ENCODE measurements around the gene RITA1. TPM values are rescaled to one million over a fixed set of nuclear protein-coding genes. Genes with fewer than 3 reads are reported as not detected.
"Not testable (repeated sequence)": the region's sequence is repeated elsewhere in the genome, so short reads cannot be mapped to it uniquely, and the experiment has no call there.

Gene RITA1
- total and polyA plus RNA-seq, 2 experiments from 2014 or later = 16.1 to 26.9 TPM

DNA sequence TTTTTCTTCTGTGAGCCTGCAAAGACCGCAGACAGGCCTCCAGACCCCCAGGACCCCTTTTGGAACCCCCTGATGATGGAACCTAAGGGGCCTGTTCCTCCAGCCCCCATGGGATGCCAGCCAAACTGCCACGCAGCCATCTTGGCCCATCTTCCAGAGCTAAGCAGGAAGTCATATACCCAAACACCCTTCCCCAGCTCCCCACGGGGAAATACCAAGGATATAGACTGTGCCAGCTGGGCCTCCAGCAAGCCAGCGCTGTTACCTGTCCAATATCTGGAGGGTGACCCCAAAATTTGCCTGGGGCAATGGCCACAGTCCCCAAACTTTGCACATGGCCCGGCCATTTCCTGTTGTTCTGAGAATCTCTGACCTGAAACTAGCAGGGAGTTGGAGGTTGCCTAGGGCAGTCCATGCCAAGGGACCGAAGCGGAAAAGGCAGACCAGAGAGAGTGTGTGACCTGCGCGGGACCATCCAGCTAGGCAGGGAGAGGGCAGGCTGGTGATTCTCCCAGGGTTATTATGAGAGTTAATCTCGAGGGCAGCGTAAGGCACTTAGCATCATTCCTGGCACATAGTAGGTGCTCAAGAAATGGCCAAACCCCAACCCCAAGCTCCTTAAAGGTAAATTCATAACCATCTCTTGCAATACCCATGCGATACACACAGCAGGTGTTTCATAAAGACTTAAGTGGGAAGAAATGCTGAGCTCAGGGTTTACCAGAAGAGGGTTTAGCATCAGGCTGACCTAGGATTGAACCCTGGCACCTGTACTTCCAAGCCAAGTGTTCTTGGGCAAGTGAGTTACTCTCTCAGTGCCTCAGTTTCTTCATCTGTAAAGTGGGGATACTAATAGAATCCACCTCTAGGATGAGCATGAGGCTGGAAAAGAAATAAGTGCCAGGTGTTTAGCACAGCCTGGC is 47.4 kb upstream of the RITA1 start:
- H3K9me2 ChIP-seq (replicated peaks; ENCODE audit: insufficient read depth) = no peaks in the 10 kb centered on the region
- no peak overlapping the region for H3K4me2 ChIP-seq
- H3K4me3 ChIP-seq = no peak overlapping the region
- H3K79me2 ChIP-seq = no peaks in the 10 kb centered on the region
- H3K36me3 ChIP-seq (replicated peaks; ENCODE audit: insufficient read depth, low read depth) = no peaks in the 10 kb centered on the region
- no peaks in the 10 kb centered on the region for H3K9me3 ChIP-seq (ENCODE audit: low read depth)
- H3K4me1 ChIP-seq (ENCODE audit: insufficient read depth) = no peaks in the 10 kb centered on the region
- H3K27me3 ChIP-seq = peaks cover 29% of the 10 kb centered on the region
- H2AFZ ChIP-seq = no peak overlapping the region
- 92% methylated on average over 12 of the region's 12 CpGs for WGBS (ENCODE audit: low lambda C conversion rate, missing lambda C conversion rate)
- H4K20me1 ChIP-seq (ENCODE audit: insufficient read depth, poor library complexity, severe bottlenecking) = no peaks in the 10 kb centered on the region
- no peak overlapping the region for H3K27ac ChIP-seq
- TF ChIP-seq EZH2 (IDR thresholded peaks at IDR 0.05; ENCODE audit: borderline replicate concordance) (no peak), EZH2phosphoT487 (IDR thresholded peaks at IDR 0.05; ENCODE audit: low read depth, severe bottlenecking, unreplicated experiment) (no peak)
- TF ChIP-seq, protein P1, sequence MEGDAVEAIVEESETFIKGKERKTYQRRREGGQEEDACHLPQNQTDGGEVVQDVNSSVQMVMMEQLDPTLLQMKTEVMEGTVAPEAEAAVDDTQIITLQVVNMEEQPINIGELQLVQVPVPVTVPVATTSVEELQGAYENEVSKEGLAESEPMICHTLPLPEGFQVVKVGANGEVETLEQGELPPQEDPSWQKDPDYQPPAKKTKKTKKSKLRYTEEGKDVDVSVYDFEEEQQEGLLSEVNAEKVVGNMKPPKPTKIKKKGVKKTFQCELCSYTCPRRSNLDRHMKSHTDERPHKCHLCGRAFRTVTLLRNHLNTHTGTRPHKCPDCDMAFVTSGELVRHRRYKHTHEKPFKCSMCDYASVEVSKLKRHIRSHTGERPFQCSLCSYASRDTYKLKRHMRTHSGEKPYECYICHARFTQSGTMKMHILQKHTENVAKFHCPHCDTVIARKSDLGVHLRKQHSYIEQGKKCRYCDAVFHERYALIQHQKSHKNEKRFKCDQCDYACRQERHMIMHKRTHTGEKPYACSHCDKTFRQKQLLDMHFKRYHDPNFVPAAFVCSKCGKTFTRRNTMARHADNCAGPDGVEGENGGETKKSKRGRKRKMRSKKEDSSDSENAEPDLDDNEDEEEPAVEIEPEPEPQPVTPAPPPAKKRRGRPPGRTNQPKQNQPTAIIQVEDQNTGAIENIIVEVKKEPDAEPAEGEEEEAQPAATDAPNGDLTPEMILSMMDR (IDR thresholded peaks at IDR 0.05; ENCODE audit: poor library complexity) = no peak
- no peak for DNase-seq (ENCODE audit: low spot score)

DNA sequence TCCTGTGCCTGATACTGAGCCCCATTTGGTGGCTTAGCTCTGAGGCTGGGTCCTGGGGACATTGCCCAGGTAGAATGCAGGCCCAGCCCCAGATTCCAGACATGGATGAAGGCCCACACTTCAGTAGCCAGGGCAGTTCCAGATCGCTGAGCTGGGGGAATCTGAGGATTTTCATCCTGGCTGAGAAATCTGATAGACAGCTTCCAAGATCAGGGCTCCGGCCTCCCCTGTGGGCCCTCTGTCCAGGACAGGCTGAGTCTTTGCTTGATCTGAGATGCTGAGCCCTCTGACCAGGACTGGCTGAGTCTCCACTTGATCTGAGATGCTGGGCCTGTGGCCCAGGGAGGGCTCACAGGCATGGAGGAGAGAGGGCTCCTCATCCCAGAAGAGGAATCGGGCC is 46.7 kb upstream of the RITA1 start:
- Histone ChIP-seq H3K9me2 (replicated peaks; ENCODE audit: insufficient read depth) (no peaks in the 10 kb centered on the region), H3K36me3 (replicated peaks; ENCODE audit: insufficient read depth, low read depth) (no peaks in the 10 kb centered on the region), H3K27ac (no peak overlapping the region), H3K79me2 (no peaks in the 10 kb centered on the region), H3K4me1 (ENCODE audit: insufficient read depth) (no peaks in the 10 kb centered on the region), H3K4me2 (no peak overlapping the region), H2AFZ (no peak overlapping the region), H3K9me3 (ENCODE audit: low read depth) (no peaks in the 10 kb centered on the region), H3K4me3 (no peak overlapping the region), H4K20me1 (ENCODE audit: insufficient read depth, poor library complexity, severe bottlenecking) (no peaks in the 10 kb centered on the region), H3K27me3 (peaks cover 25% of the 10 kb centered on the region)
- no peak for TF ChIP-seq EZH2 (IDR thresholded peaks at IDR 0.05; ENCODE audit: borderline replicate concordance)
- TF ChIP-seq EZH2phosphoT487 (IDR thresholded peaks at IDR 0.05; ENCODE audit: low read depth, severe bottlenecking, unreplicated experiment) = no peak
- TF ChIP-seq, protein P1 (IDR thresholded peaks at IDR 0.05; ENCODE audit: poor library complexity) = no peak
- no peak for DNase-seq (ENCODE audit: low spot score)
- 68% methylated on average over 3 of the region's 3 CpGs for WGBS (ENCODE audit: low lambda C conversion rate, missing lambda C conversion rate)

DNA sequence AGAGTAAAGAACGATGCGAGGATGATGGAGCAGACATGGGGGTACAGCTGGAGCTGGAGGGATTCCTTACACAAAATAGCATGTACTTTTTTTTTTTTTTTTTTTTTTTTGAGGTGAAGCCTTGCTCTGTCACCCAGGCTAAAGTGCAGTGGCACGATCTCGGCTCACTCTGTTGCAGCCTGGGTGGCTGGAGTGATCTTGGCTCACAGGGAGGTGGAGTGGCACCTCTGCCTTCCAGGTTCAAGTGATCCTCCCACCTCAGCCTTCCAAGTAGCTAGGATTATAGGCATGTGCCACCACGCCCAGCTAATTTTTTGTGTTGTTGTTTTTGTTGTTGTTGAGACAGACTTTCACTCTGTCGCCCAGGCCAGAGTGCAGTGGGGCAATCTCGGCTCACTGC is 44.8 kb upstream of the RITA1 start:
- DNase-seq (ENCODE audit: low spot score) = no peak
- H3K9me2 ChIP-seq (replicated peaks; ENCODE audit: insufficient read depth) = no peaks in the 10 kb centered on the region
- no peak overlapping the region for H3K4me2 ChIP-seq
- H3K79me2 ChIP-seq = no peaks in the 10 kb centered on the region
- no peak for TF ChIP-seq EZH2 (IDR thresholded peaks at IDR 0.05; ENCODE audit: borderline replicate concordance)
- TF ChIP-seq, protein P1 (IDR thresholded peaks at IDR 0.05; ENCODE audit: poor library complexity) = no peak
- no peak for TF ChIP-seq EZH2phosphoT487 (IDR thresholded peaks at IDR 0.05; ENCODE audit: low read depth, severe bottlenecking, unreplicated experiment)
- no peak overlapping the region for H2AFZ ChIP-seq
- no peaks in the 10 kb centered on the region for H3K4me1 ChIP-seq (ENCODE audit: insufficient read depth)
- no peak overlapping the region for H3K4me3 ChIP-seq
- peaks cover 13% of the 10 kb centered on the region for H3K27me3 ChIP-seq
- WGBS (ENCODE audit: low lambda C conversion rate, missing lambda C conversion rate) = 86% methylated on average over 7 of the region's 7 CpGs
- H3K9me3 ChIP-seq (ENCODE audit: low read depth) = no peaks in the 10 kb centered on the region
- no peaks in the 10 kb centered on the region for H4K20me1 ChIP-seq (ENCODE audit: insufficient read depth, poor library complexity, severe bottlenecking)
- H3K27ac ChIP-seq = no peak overlapping the region
- H3K36me3 ChIP-seq (replicated peaks; ENCODE audit: insufficient read depth, low read depth) = no peaks in the 10 kb centered on the region

DNA sequence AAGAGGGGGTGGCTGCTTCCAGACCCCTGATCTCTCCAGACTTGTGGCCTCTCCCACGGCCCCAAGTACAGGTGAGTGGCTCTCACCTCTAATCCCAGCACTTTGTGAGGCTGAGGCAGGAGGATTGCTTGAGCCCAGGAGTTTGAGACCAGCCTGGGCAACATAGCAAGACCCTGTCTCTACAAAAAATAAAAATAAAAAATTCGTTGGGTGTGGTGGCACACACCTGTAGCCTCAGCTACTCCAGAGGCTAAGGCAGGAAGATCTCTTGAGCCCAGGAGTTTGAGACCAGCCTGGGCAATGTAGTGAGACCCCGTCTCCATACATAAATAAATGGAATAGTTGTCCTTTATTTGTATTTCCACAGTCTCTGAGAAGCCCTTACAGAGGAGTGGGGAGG is 43.8 kb upstream of the RITA1 start:
- not testable (repeated sequence) for H3K27me3 ChIP-seq; H4K20me1 ChIP-seq (ENCODE audit: insufficient read depth, poor library complexity, severe bottlenecking); H3K36me3 ChIP-seq (replicated peaks; ENCODE audit: insufficient read depth, low read depth); DNase-seq (ENCODE audit: low spot score); H3K9me2 ChIP-seq (replicated peaks; ENCODE audit: insufficient read depth); H3K9me3 ChIP-seq (ENCODE audit: low read depth); H3K4me1 ChIP-seq (ENCODE audit: insufficient read depth); H2AFZ ChIP-seq; H3K27ac ChIP-seq; H3K79me2 ChIP-seq; H3K4me3 ChIP-seq; H3K4me2 ChIP-seq
- 75% methylated on average over 3 of the region's 3 CpGs for WGBS (ENCODE audit: low lambda C conversion rate, missing lambda C conversion rate)
